ENCODE data around the gene IFNG-AS1. TPM values are rescaled to one million over a fixed set of nuclear protein-coding genes. Genes with fewer than 3 reads are reported as not detected.

The IFNG-AS1 gene
- total RNA-seq, 1 experiment from 2014 or later, result not detected

GRCh38 chr12:68003777-68004176 lies 14.5 kb downstream of the IFNG-AS1 start:
- ChIA-PET CTCF (interaction anchor here (0.6 to 0.9 kb wide), 4 partner anchors 33 to 227 kb away, joined by 3 to 7 read pairs (median 6); no protein-coding TSS in a partner anchor), POLR2A (ENCODE audit: low non-redundant PET) (no interaction called here)
- H3K4me3 ChIP-seq (ENCODE audit: low read depth, low read length, poor library complexity, severe bottlenecking), result no peak overlapping the region
- no peaks in the 10 kb centered on the region for H3K27me3 ChIP-seq (replicated peaks; ENCODE audit: insufficient read depth, low read depth, low read length, poor library complexity)
- H3K9me3 ChIP-seq (ENCODE audit: low read depth, low read length, poor library complexity, severe bottlenecking), result no peaks in the 10 kb centered on the region
- intact Hi-C loops (cut with micrococcal nuclease; ENCODE audit: unreplicated experiment), result no loop called here
- BruUV-seq (replicated peaks), result no TSS peak
- no peak overlapping the region for H3K27ac ChIP-seq (ENCODE audit: low read depth, low read length, poor library complexity, severe bottlenecking)
- TF ChIP-seq CTCF (conservative IDR thresholded peaks at IDR 0.05; ENCODE audit: low read depth, low read length), result no peak
- no peak for TF ChIP-seq EZH2 (IDR thresholded peaks at IDR 0.05; ENCODE audit: borderline replicate concordance, low read depth, low read length, poor library complexity, severe bottlenecking)
- H3K36me3 ChIP-seq (ENCODE audit: insufficient read depth, low read length, poor library complexity, severe bottlenecking), result no peaks in the 10 kb centered on the region
- no peaks in the 10 kb centered on the region for H3K4me1 ChIP-seq (ENCODE audit: insufficient read depth, low read length, poor library complexity, severe bottlenecking)
- DNase-seq (ENCODE audit: low spot score), result no peak

- H3K27ac ChIP-seq (ENCODE audit: low read depth, low read length, poor library complexity, severe bottlenecking), result no peak overlapping the region
- no peak for DNase-seq (ENCODE audit: low spot score)
- no TSS peak for BruUV-seq (replicated peaks)
- H3K4me3 ChIP-seq (ENCODE audit: low read depth, low read length, poor library complexity, severe bottlenecking), result no peak overlapping the region
- H3K27me3 ChIP-seq (replicated peaks; ENCODE audit: insufficient read depth, low read depth, low read length, poor library complexity), result no peaks in the 10 kb centered on the region
- no peak for TF ChIP-seq CTCF (conservative IDR thresholded peaks at IDR 0.05; ENCODE audit: low read depth, low read length)
- no peak for TF ChIP-seq EZH2 (IDR thresholded peaks at IDR 0.05; ENCODE audit: borderline replicate concordance, low read depth, low read length, poor library complexity, severe bottlenecking)
- H3K36me3 ChIP-seq (ENCODE audit: insufficient read depth, low read length, poor library complexity, severe bottlenecking), result no peaks in the 10 kb centered on the region
- no peaks in the 10 kb centered on the region for H3K9me3 ChIP-seq (ENCODE audit: low read depth, low read length, poor library complexity, severe bottlenecking)
- intact Hi-C loops (cut with micrococcal nuclease; ENCODE audit: unreplicated experiment), result no loop called here
- no peaks in the 10 kb centered on the region for H3K4me1 ChIP-seq (ENCODE audit: insufficient read depth, low read length, poor library complexity, severe bottlenecking)
- ChIA-PET CTCF (no interaction called here), POLR2A (ENCODE audit: low non-redundant PET) (no interaction called here)
Observed at GRCh38 chr12:68007033-68007432, 17.8 kb downstream of the IFNG-AS1 start.

GRCh38 chr12:68007466-68007865 lies 18.2 kb downstream of the IFNG-AS1 start:
- ChIA-PET CTCF (no interaction called here), POLR2A (ENCODE audit: low non-redundant PET) (no interaction called here)
- Histone ChIP-seq H3K36me3 (ENCODE audit: insufficient read depth, low read length, poor library complexity, severe bottlenecking) (no peaks in the 10 kb centered on the region), H3K4me1 (ENCODE audit: insufficient read depth, low read length, poor library complexity, severe bottlenecking) (peaks cover under 1% of the 10 kb centered on the region), H3K27ac (ENCODE audit: low read depth, low read length, poor library complexity, severe bottlenecking) (no peak overlapping the region), H3K27me3 (replicated peaks; ENCODE audit: insufficient read depth, low read depth, low read length, poor library complexity) (no peaks in the 10 kb centered on the region), H3K9me3 (ENCODE audit: low read depth, low read length, poor library complexity, severe bottlenecking) (no peaks in the 10 kb centered on the region), H3K4me3 (ENCODE audit: low read depth, low read length, poor library complexity, severe bottlenecking) (no peak overlapping the region)
- intact Hi-C loops (cut with micrococcal nuclease; ENCODE audit: unreplicated experiment), result no loop called here
- DNase-seq (ENCODE audit: low spot score), result no peak
- no TSS peak for BruUV-seq (replicated peaks)
- TF ChIP-seq CTCF (conservative IDR thresholded peaks at IDR 0.05; ENCODE audit: low read depth, low read length), result no peak
